ENCODE results near the gene EVL. TPM values are rescaled to one million over a fixed set of nuclear protein-coding genes. Genes with fewer than 3 reads are reported as not detected.

EVL gene
- total RNA-seq, 1 donor from 2014 or later = 69.2 TPM

DNA sequence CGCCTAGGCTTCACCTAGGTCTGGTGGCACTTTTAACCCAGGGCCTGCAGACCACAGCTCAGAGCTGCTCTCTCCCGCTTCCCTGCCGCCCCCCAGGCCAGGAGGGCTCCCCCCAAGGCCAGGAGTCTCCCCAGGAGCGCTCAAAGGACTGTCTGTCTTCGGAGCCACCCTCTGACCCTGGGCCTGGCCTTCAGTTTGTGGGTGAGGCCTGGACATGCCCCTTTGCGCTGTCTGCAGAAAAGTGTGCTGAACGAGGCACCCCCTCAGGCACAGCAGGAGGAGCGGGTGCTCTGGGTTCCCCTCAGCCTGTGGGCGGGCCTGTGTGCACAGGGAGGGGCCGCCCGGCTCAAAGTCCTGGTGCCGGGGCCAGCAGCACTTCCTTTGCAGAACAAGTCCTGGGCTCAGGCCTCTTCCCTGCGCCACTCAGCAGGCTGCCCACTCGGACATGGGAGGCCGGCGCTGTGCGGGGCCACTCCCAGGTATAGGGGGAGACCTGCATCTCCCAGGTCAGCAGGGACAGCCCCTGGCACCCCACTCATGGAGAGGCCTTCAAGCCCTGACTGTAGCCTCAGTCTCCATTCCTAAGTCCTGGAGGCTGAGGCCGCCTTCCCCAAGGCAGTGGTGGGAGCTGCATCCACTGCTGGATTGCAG is 79.9 kb downstream of the EVL start:
- TF ChIP-seq, protein P1, sequence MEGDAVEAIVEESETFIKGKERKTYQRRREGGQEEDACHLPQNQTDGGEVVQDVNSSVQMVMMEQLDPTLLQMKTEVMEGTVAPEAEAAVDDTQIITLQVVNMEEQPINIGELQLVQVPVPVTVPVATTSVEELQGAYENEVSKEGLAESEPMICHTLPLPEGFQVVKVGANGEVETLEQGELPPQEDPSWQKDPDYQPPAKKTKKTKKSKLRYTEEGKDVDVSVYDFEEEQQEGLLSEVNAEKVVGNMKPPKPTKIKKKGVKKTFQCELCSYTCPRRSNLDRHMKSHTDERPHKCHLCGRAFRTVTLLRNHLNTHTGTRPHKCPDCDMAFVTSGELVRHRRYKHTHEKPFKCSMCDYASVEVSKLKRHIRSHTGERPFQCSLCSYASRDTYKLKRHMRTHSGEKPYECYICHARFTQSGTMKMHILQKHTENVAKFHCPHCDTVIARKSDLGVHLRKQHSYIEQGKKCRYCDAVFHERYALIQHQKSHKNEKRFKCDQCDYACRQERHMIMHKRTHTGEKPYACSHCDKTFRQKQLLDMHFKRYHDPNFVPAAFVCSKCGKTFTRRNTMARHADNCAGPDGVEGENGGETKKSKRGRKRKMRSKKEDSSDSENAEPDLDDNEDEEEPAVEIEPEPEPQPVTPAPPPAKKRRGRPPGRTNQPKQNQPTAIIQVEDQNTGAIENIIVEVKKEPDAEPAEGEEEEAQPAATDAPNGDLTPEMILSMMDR (conservative IDR thresholded peaks at IDR 0.05; ENCODE audit: low read depth, low read length) = no peak
- DNase-seq (ENCODE audit: low read depth) = no peak
- H3K4me3 ChIP-seq (ENCODE audit: low read depth, low read length) = no peak overlapping the region

DNA sequence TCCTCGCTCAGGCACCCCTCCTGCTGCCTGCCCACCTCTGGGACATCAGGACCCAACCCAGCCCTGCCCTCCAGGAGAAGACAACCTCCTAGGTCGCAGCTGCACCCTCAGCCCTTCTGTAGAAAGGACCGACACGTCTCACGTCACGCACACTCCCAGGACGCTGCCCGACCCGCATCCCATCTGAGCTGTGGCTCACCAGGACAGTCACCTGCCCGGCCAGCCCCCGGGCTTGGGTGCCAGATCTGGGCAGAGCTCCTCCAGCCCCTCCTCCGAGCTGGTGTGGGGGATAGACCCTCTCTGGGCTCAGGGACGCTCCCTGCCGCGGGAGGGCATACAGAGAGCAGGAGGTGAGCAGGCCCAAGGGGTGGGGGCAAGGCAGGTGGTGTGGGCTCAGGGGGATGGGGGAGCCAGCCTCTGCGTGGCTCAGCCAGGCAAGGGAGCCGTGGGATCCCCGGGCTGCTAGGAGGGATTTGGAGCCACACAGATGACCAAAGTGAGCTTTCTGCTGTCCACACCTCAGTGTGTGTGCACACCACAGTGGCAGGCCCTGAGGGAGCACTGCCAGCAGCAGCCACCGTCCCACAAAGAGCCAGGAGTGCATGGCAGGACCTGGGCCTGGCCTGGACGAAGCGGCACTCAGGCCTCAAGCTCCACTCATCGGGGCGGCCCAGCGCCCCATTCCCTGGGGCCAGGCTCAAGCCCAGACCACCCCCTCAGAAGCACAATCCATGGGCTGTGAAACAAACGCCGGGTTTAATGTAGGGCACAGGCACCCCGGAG is 80.7 kb downstream of the EVL start:
- TF ChIP-seq, protein P1 (conservative IDR thresholded peaks at IDR 0.05; ENCODE audit: low read depth, low read length) = no peak
- H3K4me3 ChIP-seq (ENCODE audit: low read depth, low read length) = no peak overlapping the region
- no peak for DNase-seq (ENCODE audit: low read depth)

DNA sequence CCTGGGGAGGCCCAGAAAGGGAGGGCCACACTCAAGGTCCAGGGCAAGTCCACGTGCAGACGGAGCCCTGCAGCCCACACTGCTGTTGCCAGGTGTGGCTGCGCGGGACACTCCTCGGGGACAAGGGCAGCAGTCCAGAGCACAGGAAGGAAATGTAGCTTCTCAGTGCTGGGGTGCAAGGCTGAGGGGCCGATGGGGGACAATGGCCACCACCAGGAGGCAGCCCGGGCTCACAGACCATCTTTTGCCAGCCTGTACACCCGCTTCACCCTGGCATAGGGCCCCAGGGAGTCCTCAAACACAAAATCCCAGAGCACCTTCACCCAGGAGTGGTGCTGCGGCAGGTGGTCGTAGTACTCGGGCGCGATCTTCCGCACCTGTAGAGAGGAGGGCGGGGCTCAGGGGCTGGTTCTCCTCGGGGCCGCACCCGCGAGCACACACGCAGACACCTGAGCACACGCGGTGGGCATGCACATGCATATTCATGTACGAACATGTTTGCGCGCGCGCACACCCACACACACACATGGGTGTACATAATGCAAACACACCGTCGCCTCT is 81.4 kb downstream of the EVL start:
- no peak overlapping the region for H3K4me3 ChIP-seq (ENCODE audit: low read depth, low read length)
- no peak for DNase-seq (ENCODE audit: low read depth)
- TF ChIP-seq, protein P1 (conservative IDR thresholded peaks at IDR 0.05; ENCODE audit: low read depth, low read length) = peak; percentile 15

DNA sequence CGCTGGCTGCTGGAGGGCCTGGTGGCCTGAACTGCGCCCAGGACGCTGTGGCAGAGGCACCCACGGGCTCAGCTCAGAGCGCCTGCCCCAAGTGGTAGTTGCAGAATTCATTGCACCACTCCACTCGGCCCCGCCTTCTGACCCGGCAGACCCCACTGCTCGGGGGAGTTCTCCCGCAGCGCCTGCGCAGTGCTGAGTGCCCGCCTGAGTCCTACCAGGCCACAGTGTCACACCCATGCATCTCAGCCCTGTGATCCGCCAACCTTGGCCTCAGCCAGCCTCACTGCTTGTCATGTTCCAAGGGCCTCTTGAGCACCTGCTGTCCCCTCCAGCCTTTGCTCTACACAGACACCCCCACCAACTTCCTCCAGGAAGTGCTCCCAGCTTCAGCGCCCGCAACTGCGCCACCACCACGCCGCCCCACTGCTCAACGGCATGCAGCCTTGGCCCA is 82.0 kb downstream of the EVL start:
- DNase-seq (ENCODE audit: low read depth) = no peak
- TF ChIP-seq, protein P1 (conservative IDR thresholded peaks at IDR 0.05; ENCODE audit: low read depth, low read length) = no peak
- H3K4me3 ChIP-seq (ENCODE audit: low read depth, low read length) = no peak overlapping the region

DNA sequence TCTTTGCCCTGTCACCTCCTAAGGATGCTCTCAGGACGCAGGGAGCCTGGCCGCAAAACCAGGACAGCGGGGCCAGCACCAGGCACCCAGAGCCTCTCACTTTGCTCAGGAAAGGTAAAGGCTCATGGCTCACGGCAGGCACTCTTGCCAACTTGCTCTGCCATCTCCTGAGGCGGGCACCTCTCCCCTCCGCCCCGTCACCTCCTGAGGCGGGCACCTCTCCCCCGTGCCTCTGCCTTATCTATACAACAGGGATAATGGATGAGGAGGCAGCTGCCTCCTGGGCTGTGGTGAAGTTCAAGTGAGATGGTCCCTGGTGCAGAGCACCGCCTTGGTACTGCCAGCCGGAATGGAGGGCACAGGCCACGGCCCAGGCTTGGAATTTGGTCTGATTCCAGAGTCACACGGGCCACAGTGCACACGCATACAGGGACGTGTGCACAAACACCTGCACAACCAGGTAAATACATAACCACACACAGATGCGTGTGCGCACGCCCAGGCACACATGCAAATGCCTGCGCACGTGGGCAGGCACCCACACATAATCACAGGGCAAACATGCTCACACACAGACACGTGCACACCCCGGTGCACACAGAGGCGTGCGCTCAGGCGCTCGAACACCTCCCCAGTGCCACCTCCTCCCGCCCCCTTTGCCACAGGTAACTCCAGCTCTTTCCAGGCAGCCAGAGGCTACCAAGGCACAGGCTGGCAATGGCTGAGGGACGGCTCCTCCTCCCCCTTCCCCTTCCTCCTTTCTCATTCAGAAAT is 82.7 kb downstream of the EVL start:
- TF ChIP-seq, protein P1 (conservative IDR thresholded peaks at IDR 0.05; ENCODE audit: low read depth, low read length) = no peak
- no peak overlapping the region for H3K4me3 ChIP-seq (ENCODE audit: low read depth, low read length)
- no peak for DNase-seq (ENCODE audit: low read depth)

DNA sequence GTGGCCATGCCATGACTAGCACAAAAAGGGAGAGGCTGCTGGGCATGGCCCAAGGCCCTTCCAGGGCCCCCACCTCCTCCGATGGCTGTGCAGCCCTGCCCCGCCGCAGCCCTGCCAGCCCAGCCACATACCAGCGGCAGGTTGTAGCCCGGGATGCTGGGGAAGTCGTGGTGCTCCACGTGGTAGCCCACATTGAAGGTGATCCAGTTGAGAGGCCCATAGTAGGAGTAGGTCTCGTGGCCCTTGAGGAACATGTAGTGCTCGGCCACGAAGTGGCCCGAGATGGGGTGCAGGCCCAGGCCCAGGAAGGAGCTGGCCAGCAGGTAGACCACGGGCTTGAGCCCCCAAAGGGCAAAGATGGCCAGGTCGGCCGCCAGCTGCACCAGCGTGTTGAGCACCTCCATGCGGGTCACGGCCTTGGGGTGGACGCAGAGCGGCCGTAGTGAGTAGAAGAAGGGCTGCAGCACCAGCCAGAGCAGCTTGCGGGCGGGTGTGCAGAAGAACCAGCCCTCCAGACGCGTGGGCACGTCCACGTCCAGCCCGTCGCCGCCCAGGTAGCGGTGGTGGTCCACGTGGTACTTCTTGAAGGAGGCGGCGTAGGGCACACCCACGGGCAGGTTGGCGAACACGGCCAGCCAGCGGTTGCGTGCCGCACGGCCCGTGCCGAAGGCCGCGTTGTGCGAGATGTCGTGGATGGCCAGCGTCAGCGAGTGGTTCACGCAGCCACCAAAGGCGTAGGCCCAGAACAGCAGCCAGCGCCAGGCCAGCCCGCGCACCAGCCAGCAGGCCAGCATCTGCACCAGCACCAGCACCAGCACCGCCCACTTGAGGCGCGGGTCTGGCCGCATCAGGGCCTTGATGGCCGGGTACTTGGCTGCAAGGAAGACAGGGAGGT is 83.9 kb downstream of the EVL start:
- TF ChIP-seq, protein P1 (conservative IDR thresholded peaks at IDR 0.05; ENCODE audit: low read depth, low read length) = no peak
- no peak overlapping the region for H3K4me3 ChIP-seq (ENCODE audit: low read depth, low read length)
- DNase-seq (ENCODE audit: low read depth) = no peak
